ENCODE data around the gene ZNF503. TPM values are rescaled to one million over a fixed set of nuclear protein-coding genes. Genes with fewer than 3 reads are reported as not detected.

The ZNF503 gene
- polyA plus RNA-seq, 3 donors = 50.6 to 55.4 (median 51.5) TPM

DNA sequence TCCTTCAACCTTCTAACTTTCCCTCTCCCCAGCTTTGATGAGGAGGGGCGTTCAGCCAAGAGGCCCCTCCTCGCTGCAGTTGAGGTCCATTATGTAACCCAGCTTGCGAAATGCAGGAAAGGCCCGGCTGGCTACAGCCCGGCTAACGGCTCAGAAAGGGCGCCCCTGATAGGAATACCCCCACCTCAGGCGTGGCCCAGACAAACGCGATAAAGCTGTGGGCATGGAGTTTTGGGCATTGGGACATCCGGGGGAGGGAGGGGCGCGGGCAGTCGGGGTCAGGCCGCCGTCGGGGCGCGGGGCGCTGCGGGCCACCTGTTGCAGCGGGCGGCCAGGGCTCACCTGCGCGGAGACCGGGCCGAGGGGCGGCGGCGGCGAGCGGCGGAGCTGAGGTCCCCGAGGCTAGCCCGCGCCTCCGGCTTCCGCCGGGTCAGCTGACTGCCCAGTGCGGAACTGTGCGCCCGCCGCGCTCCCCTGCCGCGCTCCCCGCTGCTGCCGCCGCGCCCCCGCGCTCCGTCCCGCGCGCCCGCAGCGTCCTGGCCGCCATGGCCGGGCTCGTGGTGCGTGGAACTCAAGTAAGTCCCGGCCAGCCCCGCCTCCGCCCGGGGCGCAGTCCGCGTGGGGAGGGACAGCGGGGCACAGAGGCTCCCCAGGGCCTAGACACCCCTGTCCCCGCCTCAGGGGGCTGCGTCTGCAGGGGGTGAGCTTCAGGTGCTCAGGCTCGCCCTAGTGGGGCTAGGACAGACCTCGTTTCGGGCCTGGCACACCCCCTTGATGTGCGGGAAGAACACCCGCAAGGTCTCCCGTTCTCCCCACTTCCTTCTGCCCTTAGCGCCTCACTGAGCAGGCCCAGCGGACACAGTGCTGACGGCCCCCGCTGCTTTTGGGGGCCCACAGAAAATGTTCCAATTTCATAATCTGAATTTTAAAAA, 29.9 kb upstream of the ZNF503 start, which contains the start of gene LRMDA:
TSS of gene LRMDA (plus strand) at position 445 of the 932 bp plus-strand sequence.
- no peak for DNase-seq (ENCODE audit: low read depth in 3 of 3, low spot score in 2 of 3)

GRCh38 chr10:75430000-75430763, 28.6 kb upstream of the ZNF503 start:
- DNase-seq (ENCODE audit: low read depth in 3 of 3, low spot score in 2 of 3) = no peak

DNA sequence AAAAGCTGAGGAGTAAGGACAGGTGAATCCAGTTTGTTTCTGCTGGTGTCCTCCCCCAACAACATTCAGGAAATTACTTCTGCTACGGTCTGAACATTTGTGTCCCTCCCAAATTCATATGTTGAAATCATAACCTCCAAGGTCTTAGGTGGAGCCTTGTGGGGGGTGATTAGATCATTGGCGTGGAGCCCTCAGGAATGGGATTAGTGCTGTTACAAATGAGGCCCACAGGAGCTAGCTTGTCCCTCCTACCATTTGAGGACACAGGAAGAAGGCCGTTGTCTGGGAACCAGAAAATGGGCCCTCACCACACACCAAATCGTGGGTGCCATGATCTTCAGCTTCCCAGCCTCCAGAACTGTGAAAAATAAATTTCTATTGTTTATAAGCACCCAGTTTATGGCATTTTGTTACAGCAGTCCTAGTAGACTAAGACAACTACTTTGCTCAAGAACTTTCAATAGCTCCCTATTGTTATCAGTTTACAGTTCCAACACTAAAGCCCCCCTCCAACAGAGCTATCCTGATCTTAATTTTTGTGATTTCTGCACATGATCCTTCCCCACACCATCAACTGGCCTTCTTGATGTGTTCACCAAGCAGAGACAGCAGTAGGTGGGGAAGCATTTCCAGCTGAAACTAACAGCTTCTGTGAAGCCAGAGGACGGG, 27.7 kb upstream of the ZNF503 start:
- DNase-seq (ENCODE audit: low read depth in 3 of 3, low spot score in 2 of 3) = no peak

DNA sequence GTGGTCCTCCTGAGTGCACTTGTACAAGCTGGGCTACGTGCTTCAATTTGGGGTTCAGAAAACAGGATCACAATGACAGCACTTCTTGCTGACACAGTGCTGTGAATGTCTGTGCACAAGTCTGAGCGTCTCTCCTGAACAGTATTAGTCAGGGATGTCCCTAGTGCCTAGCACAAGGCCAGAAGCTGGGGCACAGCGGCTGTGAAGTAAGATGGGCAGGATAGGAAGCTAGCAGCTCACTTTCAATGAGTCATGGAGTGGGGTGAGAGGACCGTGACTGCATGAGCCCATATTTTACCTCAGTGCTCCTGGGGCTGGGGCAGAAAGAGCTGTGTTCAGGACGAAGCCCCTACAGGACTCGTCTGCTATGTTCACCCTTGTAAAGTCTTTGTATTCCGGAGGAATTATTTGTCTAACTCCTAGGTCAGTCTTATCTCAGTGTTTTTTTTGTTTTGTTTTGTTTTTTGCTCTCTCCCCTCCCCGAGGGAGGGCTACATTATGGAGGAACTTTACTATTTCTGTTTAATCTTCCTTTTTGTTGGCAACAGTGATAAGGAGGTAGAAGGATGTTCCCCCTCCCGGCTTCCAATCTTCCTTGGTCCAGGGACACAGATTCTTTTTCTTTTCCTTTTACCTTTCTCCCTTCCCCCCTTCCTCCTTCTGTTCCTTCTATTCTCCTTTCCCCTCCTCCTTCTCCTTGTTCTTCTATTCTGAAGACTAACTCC, 27.0 kb upstream of the ZNF503 start:
- DNase-seq (ENCODE audit: low read depth in 3 of 3, low spot score in 2 of 3) = no peak

GRCh38 chr10:75427951-75428350, 26.4 kb upstream of the ZNF503 start:
- DNase-seq (ENCODE audit: low read depth in 3 of 3, low spot score in 2 of 3) = no peak

DNA sequence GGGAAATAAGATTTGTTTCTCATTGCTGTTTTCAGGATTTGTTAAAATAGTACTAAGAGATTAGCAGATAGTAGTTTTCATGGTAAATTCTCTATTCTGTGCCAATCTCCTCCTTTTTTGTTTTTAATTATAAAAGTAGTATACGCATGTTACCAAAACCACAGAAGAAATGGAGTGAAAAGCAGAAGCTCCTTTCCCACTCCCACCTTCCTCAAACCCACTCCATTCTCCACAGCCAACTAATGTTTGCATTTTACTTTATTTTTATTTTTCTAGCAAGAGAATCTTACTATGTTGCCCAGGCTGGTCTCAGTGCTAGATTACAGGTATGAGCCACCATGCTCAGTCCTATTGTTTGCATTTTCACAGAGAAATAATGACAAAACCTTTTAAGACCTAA, 25.3 kb upstream of the ZNF503 start:
- no peak for DNase-seq (ENCODE audit: low read depth in 3 of 3, low spot score in 2 of 3)

GRCh38 chr10:75425291-75426079, 23.9 kb upstream of the ZNF503 start:
- no peak for DNase-seq (ENCODE audit: low read depth in 3 of 3, low spot score in 2 of 3)

DNA sequence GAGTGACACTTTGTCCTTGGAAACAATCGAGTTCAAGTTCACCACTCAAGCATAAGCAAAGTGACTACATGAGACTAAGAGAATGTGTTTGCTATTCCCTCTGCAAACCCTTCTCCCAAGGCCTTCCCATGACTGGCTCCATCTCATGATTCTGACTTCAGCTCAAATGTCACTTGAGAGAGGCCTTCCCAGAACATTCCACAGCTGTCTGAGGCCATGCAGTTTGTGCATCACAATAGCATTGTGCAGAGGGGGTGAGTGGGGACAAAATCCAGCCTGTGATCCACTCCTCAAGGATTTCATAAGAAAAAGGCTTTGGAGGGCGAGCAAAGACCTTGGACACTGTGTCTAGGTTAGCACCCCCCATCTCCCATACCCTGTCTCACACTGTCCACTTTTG, 23.0 kb upstream of the ZNF503 start:
- no peak for DNase-seq (ENCODE audit: low read depth in 3 of 3, low spot score in 2 of 3)

DNA sequence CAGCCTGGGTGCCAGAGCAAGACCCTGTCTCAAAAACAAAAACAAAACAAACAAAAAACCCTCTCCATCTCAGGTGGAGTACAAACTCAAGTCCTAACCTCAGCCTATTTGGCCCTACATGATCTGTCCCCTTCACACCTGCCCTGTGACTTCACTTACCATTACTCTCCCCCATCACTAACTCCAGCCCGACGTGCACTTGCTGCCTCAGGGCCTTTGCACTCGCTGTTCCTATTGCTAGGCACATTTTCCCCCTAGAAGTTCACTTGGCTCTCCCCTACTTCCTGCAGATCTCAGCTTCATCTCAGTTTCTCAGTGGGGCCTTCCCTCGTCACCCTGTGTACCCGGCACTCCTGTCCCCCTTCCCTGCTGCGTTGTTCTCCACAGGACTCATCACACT, 21.3 kb upstream of the ZNF503 start:
- DNase-seq (ENCODE audit: low read depth in 3 of 3, low spot score in 2 of 3) = no peak

DNA sequence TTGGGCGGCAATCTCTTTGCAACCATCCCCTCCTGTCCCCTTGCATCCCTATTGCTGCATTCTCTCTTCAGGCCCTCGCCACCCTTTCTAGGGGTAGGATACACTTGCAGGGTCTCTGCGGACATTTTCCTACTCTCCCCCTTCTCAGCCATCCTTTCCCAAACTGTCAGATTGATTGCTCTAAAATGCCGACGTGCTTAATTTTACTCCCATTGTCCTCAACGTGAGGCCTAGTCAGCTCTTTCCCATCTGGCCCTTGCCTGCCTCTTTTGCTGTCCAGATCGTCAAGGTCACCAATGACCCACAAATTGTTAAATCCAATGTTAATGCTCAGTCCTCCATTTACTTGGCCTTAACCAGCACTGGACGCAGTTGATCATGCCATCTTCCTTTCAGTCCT, 17.1 kb upstream of the ZNF503 start:
- DNase-seq (ENCODE audit: low read depth in 3 of 3, low spot score in 2 of 3) = no peak

DNA sequence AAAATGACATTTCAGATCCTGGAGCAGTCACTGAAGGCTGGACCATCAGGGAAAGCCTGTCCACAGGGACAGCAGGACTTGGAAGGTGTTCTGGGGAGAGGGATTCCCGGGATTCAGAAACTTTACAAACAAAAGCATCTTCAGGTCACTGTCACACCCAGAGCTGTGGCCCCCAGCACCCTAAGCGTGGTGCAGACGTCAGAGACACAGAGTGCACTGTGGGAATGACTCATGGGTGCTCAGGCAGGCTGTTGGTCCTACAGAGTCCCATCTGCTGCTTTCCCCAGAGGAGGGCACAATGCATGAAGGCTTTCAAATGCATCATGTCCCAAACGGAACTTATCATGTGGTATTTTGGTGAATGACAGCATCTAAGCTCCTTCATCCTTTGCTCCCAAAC, 16.7 kb upstream of the ZNF503 start:
- DNase-seq (ENCODE audit: low read depth in 3 of 3, low spot score in 2 of 3) = no peak

DNA sequence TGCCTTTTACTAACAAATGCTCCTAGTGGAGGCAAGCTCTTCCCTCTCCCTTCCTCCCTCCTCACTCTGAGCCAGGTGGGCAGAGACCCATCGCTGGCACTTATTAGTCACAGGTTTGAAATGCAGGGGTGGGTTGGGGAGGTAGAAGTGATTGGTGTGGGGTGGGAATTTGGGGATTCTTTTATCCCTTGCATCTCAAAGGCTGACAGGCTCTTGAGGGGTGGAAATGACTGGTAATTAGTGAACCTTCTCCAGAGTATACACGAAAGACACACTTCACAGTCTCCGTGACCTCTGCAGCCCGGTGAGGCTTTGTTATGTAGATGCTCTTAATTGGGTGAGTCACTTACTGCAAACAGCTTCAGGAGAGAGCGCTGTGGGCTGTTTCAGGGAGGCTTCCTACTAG, 16.0 kb upstream of the ZNF503 start:
- no peak for DNase-seq (ENCODE audit: low read depth in 3 of 3, low spot score in 2 of 3)

DNA sequence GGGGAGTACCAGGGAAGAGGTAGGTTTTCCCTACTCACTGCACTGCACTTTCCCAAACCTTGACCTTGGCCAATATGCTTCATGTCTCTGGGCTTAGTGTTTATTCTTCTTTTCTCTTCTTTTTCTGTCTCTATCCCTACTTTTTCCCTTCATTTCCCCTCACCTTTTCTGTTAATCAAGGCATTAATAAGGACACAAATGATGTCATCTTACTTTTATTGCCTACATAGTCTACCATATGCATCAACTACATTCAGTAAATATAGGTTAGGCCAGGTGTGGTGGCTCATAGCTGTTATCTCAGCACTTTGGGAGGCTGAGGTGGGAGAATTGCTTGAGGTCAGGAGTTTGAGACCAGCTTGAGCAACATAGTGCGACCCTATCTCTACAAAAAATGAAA, 13.0 kb upstream of the ZNF503 start:
- DNase-seq (ENCODE audit: low read depth in 3 of 3, low spot score in 2 of 3) = no peak

GRCh38 chr10:75410132-75411005, 8.8 kb upstream of the ZNF503 start:
- no peak for DNase-seq (ENCODE audit: low read depth in 3 of 3, low spot score in 2 of 3)

- no peak for DNase-seq (ENCODE audit: low read depth in 3 of 3, low spot score in 2 of 3)
Observed at GRCh38 chr10:75408911-75409885, 7.6 kb upstream of the ZNF503 start.

DNA sequence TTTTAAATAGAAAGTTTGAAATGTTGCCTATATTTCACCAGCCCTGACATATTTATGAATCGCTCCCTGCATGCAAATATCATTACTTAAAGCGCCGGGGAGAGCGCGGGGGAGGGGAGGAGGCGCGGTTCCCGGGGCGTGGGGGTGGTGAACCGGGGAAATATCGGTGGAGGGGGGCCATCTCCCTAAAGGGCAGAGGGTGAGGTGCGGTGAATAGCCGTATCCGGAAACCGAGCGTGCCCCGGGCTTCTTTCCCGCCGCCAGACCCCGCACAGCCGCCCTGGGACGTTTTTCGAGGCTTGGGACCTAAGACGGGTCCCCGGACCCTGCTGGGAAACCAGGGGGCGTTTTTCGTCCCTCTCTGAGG, 6.9 kb upstream of the ZNF503 start:
- DNase-seq (ENCODE audit: low read depth in 3 of 3, low spot score in 2 of 3) = no peak

- no peak for DNase-seq (ENCODE audit: low read depth in 3 of 3, low spot score in 2 of 3)
Observed at GRCh38 chr10:75407713-75408508, 6.3 kb upstream of the ZNF503 start.
